Tibial nerve (tissue), 3 donors: ENCODE data around the gene TMEM235.

Experiments used
- POLR2A ChIP-seq, 2 donors: fragments of 450-650 bp; IDR thresholded peaks; one replicate each; pipeline ENCODE4 v1.6.1; 2017; ENCODE audit warnings: antibody characterized with exemption in 2 of 2, mild to moderate bottlenecking in 2 of 2, moderate library complexity in 2 of 2
- TF ChIP-seq, protein P1 (sequence below), 5 experiments: fragments of 200-600 bp in 3 of 5; fragments of 450-650 bp in 2 of 5; sonication (generic) in 3 of 5; IDR thresholded peaks; one replicate each; pipeline ENCODE4 v1.5.1; 2016 to 2019; ENCODE audit warnings: antibody characterized with exemption in 5 of 5, mild to moderate bottlenecking in 3 of 5, moderate library complexity in 2 of 5

DNA sequence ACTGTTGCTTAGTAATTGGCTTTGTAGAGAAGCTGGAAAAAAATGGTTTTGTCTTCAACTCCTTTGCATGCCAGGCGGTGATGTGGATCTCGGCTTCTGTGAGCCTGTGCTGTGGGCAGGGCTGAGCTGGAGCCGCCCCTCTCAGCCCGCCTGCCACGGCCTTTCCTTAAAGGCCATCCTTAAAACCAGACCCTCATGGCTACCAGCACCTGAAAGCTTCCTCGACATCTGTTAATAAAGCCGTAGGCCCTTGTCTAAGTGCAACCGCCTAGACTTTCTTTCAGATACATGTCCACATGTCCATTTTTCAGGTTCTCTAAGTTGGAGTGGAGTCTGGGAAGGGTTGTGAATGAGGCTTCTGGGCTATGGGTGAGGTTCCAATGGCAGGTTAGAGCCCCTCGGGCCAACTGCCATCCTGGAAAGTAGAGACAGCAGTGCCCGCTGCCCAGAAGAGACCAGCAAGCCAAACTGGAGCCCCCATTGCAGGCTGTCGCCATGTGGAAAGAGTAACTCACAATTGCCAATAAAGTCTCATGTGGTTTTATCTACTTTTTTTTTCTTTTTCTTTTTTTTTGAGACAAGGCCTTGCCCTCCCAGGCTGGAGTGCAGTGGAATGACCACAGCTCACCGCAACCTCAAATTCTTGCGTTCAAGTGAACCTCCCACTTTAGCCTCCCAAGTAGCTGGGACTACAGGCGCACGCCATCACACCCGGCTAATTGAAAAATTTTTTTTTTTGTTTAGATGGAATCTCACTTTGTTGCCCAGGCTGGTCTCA lies 6.2 kb upstream of the TMEM235 start:
- TF ChIP-seq, protein P1, sequence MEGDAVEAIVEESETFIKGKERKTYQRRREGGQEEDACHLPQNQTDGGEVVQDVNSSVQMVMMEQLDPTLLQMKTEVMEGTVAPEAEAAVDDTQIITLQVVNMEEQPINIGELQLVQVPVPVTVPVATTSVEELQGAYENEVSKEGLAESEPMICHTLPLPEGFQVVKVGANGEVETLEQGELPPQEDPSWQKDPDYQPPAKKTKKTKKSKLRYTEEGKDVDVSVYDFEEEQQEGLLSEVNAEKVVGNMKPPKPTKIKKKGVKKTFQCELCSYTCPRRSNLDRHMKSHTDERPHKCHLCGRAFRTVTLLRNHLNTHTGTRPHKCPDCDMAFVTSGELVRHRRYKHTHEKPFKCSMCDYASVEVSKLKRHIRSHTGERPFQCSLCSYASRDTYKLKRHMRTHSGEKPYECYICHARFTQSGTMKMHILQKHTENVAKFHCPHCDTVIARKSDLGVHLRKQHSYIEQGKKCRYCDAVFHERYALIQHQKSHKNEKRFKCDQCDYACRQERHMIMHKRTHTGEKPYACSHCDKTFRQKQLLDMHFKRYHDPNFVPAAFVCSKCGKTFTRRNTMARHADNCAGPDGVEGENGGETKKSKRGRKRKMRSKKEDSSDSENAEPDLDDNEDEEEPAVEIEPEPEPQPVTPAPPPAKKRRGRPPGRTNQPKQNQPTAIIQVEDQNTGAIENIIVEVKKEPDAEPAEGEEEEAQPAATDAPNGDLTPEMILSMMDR (IDR thresholded peaks at IDR 0.05): no peak
- no peak for TF ChIP-seq POLR2A (IDR thresholded peaks at IDR 0.05)
